ENCODE data around the gene PXDC1.

PXDC1 gene

DNA sequence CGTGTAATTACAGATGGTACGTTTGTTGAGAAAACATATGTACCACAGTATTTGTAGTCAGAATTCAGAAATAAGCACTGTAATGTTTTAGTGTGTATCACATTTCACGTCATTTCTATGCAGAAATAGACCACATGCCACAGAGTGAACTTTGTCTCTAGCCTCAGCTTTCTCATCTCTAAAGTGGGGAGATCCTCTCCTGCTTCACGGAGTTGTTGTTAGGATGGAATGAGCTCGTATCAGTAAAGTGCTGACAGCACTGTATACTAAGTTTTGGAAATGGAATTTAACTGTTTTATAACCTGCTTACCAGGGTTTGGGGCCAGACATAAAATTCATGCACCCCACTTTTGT, 34.2 kb upstream of the PXDC1 start:
- Histone ChIP-seq H2BK12ac (ENCODE audit: low read length) (no peak overlapping the region), H3K27me3 (ENCODE audit: control insufficient read depth in 3 of 3, insufficient read depth in 3 of 3, low read depth in 1 of 3, low read length in 3 of 3) (no peaks in the 10 kb centered on the region), H3K4me2 (ENCODE audit: insufficient read depth, low read length, poor library complexity, severe bottlenecking) (no peak overlapping the region), H3K14ac (ENCODE audit: low read length) (no peak overlapping the region), H3K4me1 (ENCODE audit: control insufficient read depth in 2 of 2, insufficient read depth in 1 of 2, low read depth in 1 of 2, low read length in 2 of 2) (peaks cover 0 to 4% of the 10 kb centered on the region in 2 donors), H4K8ac (ENCODE audit: low read depth, low read length) (no peak overlapping the region), H2BK120ac (ENCODE audit: low read depth, low read length) (no peak overlapping the region), H2BK15ac (ENCODE audit: low read length) (no peak overlapping the region), H2AFZ (ENCODE audit: low read length) (no peak overlapping the region), H3K18ac (ENCODE audit: low read length) (no peak overlapping the region), H3K9me3 (replicated peaks in 1 of 2; ENCODE audit: control insufficient read depth in 2 of 2, insufficient read depth in 1 of 2, low read depth in 1 of 2, low read length in 2 of 2) (no peaks in the 10 kb centered on the region), H3K23ac (ENCODE audit: low read depth, low read length, poor library complexity) (peak overlapping the region; percentile 14), H4K91ac (ENCODE audit: low read depth, low read length, poor library complexity) (no peak overlapping the region), H2BK5ac (ENCODE audit: low read length) (no peak overlapping the region), H2AK5ac (ENCODE audit: low read depth, low read length) (no peak overlapping the region), H3K4me3 (ENCODE audit: low read length in 2 of 2) (no peak overlapping the region), H3K36me3 (replicated peaks in 1 of 2; ENCODE audit: control insufficient read depth in 2 of 2, insufficient read depth in 2 of 2, low read length in 2 of 2) (no peaks in the 10 kb centered on the region), H3K27ac (replicated peaks; ENCODE audit: low read length) (no peak overlapping the region), H3K79me1 (ENCODE audit: low read depth, low read length) (no peaks in the 10 kb centered on the region), H3K4ac (ENCODE audit: low read length) (no peak overlapping the region), H3K9ac (ENCODE audit: low read depth, low read length, poor library complexity) (no peak overlapping the region)
- no peak for DNase-seq (ENCODE audit: low spot score)
- no CpG with 5 or more reads among the region's 5 CpGs for WGBS, 2 donors (ENCODE audit: extremely low coverage in 2 of 2, insufficient read length in 2 of 2, insufficient replicate concordance in 1 of 2)

DNA sequence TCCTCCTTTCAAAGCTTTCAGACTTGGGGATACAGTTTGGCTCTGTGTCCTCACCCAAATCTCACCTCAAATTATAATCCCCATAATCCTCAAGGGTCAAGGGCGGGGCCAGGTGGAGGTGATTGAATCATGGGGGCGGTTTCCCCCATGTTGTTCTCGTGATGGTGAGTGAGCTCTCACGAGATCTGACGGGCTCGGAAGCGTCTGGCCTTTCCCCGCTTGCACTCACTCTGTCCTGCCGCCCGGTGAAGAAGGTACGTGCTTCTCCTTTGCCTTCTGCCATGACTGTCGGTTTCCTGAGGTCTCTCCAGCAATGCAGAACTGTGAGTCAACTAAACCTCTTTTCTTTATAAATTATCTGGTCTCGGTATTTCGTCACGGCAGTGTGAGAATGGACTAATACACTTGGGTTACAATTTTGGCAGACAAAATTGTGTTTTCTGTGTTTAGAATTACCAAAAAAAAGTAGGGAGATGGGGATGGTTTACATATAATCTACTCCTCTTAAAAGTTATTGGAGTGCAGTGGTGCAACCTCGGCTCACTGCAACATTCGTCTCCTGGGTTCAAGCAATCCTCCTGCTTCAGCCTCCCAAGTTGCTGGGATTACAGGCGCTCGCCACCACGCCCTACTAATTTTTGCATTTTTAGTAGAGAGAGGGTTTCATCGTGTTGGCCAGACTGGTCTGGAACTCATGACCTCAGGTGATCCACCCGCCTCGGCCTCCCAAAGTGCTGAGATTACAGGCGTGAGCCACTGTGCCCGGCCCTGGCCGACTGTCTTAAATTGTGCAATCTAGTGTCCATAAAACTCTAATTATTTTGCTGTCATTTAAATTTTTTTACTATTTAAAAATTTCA, 33.6 kb upstream of the PXDC1 start:
- Histone ChIP-seq H3K9ac (ENCODE audit: low read depth, low read length, poor library complexity) (no peak overlapping the region), H3K4me1 (ENCODE audit: control insufficient read depth in 2 of 2, insufficient read depth in 1 of 2, low read depth in 1 of 2, low read length in 2 of 2) (peaks cover 0 to 4% of the 10 kb centered on the region in 2 donors), H4K91ac (ENCODE audit: low read depth, low read length, poor library complexity) (no peak overlapping the region), H3K23ac (ENCODE audit: low read depth, low read length, poor library complexity) (no peak overlapping the region), H3K9me3 (replicated peaks in 1 of 2; ENCODE audit: control insufficient read depth in 2 of 2, insufficient read depth in 1 of 2, low read depth in 1 of 2, low read length in 2 of 2) (no peaks in the 10 kb centered on the region), H2BK12ac (ENCODE audit: low read length) (no peak overlapping the region), H3K27ac (replicated peaks; ENCODE audit: low read length) (no peak overlapping the region), H2AFZ (ENCODE audit: low read length) (no peak overlapping the region), H3K18ac (ENCODE audit: low read length) (no peak overlapping the region), H2BK120ac (ENCODE audit: low read depth, low read length) (no peak overlapping the region), H3K14ac (ENCODE audit: low read length) (no peak overlapping the region), H3K4me2 (ENCODE audit: insufficient read depth, low read length, poor library complexity, severe bottlenecking) (no peak overlapping the region), H3K4ac (ENCODE audit: low read length) (no peak overlapping the region), H4K8ac (ENCODE audit: low read depth, low read length) (no peak overlapping the region), H3K27me3 (ENCODE audit: control insufficient read depth in 3 of 3, insufficient read depth in 3 of 3, low read depth in 1 of 3, low read length in 3 of 3) (no peaks in the 10 kb centered on the region), H3K79me1 (ENCODE audit: low read depth, low read length) (no peaks in the 10 kb centered on the region), H2BK5ac (ENCODE audit: low read length) (no peak overlapping the region), H2BK15ac (ENCODE audit: low read length) (no peak overlapping the region), H3K4me3 (ENCODE audit: low read length in 2 of 2) (no peak overlapping the region), H2AK5ac (ENCODE audit: low read depth, low read length) (no peak overlapping the region), H3K36me3 (replicated peaks in 1 of 2; ENCODE audit: control insufficient read depth in 2 of 2, insufficient read depth in 2 of 2, low read length in 2 of 2) (no peaks in the 10 kb centered on the region)
- WGBS, 2 donors (ENCODE audit: extremely low coverage in 2 of 2, insufficient read length in 2 of 2, insufficient replicate concordance in 1 of 2), result no CpG with 5 or more reads among the region's 26 CpGs
- DNase-seq (ENCODE audit: low spot score), result no peak

DNA sequence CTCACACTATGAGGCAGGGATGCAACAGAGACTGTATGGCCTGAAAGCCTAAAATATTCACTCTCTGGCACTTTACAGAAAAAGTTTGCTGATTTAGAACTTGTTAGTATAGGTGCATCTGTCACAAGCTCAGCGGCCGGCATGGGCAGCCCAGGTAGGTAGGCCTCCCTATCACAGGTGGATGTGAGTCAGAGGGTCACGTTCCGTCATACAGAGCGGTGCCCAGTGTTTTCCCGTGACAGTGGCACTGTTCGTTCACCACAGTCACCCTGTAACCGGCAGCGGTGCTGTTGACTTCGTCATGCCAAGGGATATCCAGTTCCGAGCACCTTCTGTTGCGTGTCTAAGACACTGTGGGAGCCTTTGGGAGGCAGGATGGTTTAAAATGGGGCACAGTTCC, 32.9 kb upstream of the PXDC1 start:
- no peak for DNase-seq (ENCODE audit: low spot score)
- H2BK120ac ChIP-seq (ENCODE audit: low read depth, low read length), result no peak overlapping the region
- H3K23ac ChIP-seq (ENCODE audit: low read depth, low read length, poor library complexity), result no peak overlapping the region
- H2BK12ac ChIP-seq (ENCODE audit: low read length), result peak overlapping the region; percentile 33
- H3K4me1 ChIP-seq (ENCODE audit: control insufficient read depth in 2 of 2, insufficient read depth in 1 of 2, low read depth in 1 of 2, low read length in 2 of 2), result peaks cover 0 to 4% of the 10 kb centered on the region in 2 donors
- no peak overlapping the region for H3K4ac ChIP-seq (ENCODE audit: low read length)
- no peak overlapping the region for H3K27ac ChIP-seq (replicated peaks; ENCODE audit: low read length)
- no peaks in the 10 kb centered on the region for H3K79me1 ChIP-seq (ENCODE audit: low read depth, low read length)
- peak overlapping the region; percentile 12 for H2AK5ac ChIP-seq (ENCODE audit: low read depth, low read length)
- WGBS, 2 donors (ENCODE audit: extremely low coverage in 2 of 2, insufficient read length in 2 of 2, insufficient replicate concordance in 1 of 2), result no CpG with 5 or more reads among the region's 12 CpGs
- H3K18ac ChIP-seq (ENCODE audit: low read length), result no peak overlapping the region
- no peak overlapping the region for H2AFZ ChIP-seq (ENCODE audit: low read length)
- no peak overlapping the region for H2BK5ac ChIP-seq (ENCODE audit: low read length)
- no peak overlapping the region for H3K14ac ChIP-seq (ENCODE audit: low read length)
- no peaks in the 10 kb centered on the region for H3K27me3 ChIP-seq (ENCODE audit: control insufficient read depth in 3 of 3, insufficient read depth in 3 of 3, low read depth in 1 of 3, low read length in 3 of 3)
- no peaks in the 10 kb centered on the region for H3K36me3 ChIP-seq (replicated peaks in 1 of 2; ENCODE audit: control insufficient read depth in 2 of 2, insufficient read depth in 2 of 2, low read length in 2 of 2)
- H3K4me3 ChIP-seq (ENCODE audit: low read length in 2 of 2), result no peak overlapping the region
- no peak overlapping the region for H4K8ac ChIP-seq (ENCODE audit: low read depth, low read length)
- H2BK15ac ChIP-seq (ENCODE audit: low read length), result no peak overlapping the region
- no peak overlapping the region for H4K91ac ChIP-seq (ENCODE audit: low read depth, low read length, poor library complexity)
- no peak overlapping the region for H3K9ac ChIP-seq (ENCODE audit: low read depth, low read length, poor library complexity)
- H3K4me2 ChIP-seq (ENCODE audit: insufficient read depth, low read length, poor library complexity, severe bottlenecking), result no peak overlapping the region
- no peaks in the 10 kb centered on the region for H3K9me3 ChIP-seq (replicated peaks in 1 of 2; ENCODE audit: control insufficient read depth in 2 of 2, insufficient read depth in 1 of 2, low read depth in 1 of 2, low read length in 2 of 2)

DNA sequence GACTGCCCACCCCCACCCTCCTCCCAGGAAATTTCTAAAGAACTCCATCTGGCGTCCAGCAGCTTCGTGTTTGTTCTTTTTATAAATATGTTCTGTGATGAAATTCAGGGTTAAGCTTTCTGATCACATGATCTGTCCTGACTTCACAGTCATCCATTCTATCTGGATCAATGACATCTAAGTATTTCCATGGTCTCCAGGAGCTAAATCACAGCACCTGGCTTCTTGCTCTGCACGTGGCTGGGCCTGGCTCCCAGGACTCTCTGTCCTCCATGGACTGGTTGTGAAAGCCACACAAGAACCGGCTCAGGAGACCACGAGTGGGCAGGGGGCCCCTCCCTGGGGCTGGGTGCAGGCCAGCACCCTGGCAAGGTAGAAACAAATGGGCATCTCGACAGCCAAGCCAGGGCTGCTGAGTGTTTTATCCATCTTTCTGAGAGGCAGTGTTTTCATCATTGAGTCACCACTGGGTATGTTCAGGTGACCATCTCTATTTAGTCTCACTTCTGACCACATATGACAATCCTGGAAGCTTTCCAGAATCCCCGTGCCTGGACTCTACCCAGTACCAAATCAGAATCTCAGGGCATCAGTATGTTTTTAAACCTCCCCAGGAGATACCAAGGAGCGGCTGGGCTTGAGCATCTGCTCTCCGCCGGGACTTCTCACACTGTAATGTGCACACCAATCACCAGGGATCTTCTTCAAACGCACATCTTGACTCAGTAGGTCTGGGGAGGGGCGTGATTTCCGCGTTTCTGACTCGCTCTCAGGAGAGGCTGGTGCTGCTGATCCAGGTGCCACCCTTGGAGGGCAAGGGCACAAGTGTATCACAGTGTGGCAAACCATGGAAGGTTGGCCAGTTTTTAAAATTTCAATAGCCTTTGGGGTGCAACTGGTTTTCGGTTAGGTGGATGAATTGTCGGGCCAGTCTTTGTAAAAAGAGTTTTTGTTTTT, 31.6 kb upstream of the PXDC1 start:
- Histone ChIP-seq H2BK120ac (ENCODE audit: low read depth, low read length) (no peak overlapping the region), H2AK5ac (ENCODE audit: low read depth, low read length) (no peak overlapping the region), H3K23ac (ENCODE audit: low read depth, low read length, poor library complexity) (no peak overlapping the region), H3K4me3 (ENCODE audit: low read length in 2 of 2) (no peak overlapping the region), H4K8ac (ENCODE audit: low read depth, low read length) (no peak overlapping the region), H3K9ac (ENCODE audit: low read depth, low read length, poor library complexity) (no peak overlapping the region), H3K14ac (ENCODE audit: low read length) (no peak overlapping the region), H2BK12ac (ENCODE audit: low read length) (no peak overlapping the region), H2BK5ac (ENCODE audit: low read length) (no peak overlapping the region), H3K4me2 (ENCODE audit: insufficient read depth, low read length, poor library complexity, severe bottlenecking) (no peak overlapping the region), H3K27me3 (ENCODE audit: control insufficient read depth in 3 of 3, insufficient read depth in 3 of 3, low read depth in 1 of 3, low read length in 3 of 3) (peaks cover 0 to 2% (median 0%) of the 10 kb centered on the region in 3 experiments), H4K91ac (ENCODE audit: low read depth, low read length, poor library complexity) (no peak overlapping the region), H2AFZ (ENCODE audit: low read length) (no peak overlapping the region), H3K4ac (ENCODE audit: low read length) (no peak overlapping the region), H3K36me3 (replicated peaks in 1 of 2; ENCODE audit: control insufficient read depth in 2 of 2, insufficient read depth in 2 of 2, low read length in 2 of 2) (no peaks in the 10 kb centered on the region), H3K27ac (replicated peaks; ENCODE audit: low read length) (no peak overlapping the region), H3K18ac (ENCODE audit: low read length) (no peak overlapping the region), H2BK15ac (ENCODE audit: low read length) (no peak overlapping the region), H3K79me1 (ENCODE audit: low read depth, low read length) (no peaks in the 10 kb centered on the region), H3K9me3 (replicated peaks in 1 of 2; ENCODE audit: control insufficient read depth in 2 of 2, insufficient read depth in 1 of 2, low read depth in 1 of 2, low read length in 2 of 2) (no peaks in the 10 kb centered on the region), H3K4me1 (ENCODE audit: control insufficient read depth in 2 of 2, insufficient read depth in 1 of 2, low read depth in 1 of 2, low read length in 2 of 2) (peaks cover 0 to 5% of the 10 kb centered on the region in 2 donors)
- no peak for DNase-seq (ENCODE audit: low spot score)
- WGBS, 2 donors (ENCODE audit: extremely low coverage in 2 of 2, insufficient read length in 2 of 2, insufficient replicate concordance in 1 of 2), result no CpG with 5 or more reads among the region's 17 CpGs
